H1 (cell line): ENCODE results near the gene STKLD1. TPM values are rescaled to one million over a fixed set of nuclear protein-coding genes. Genes with fewer than 3 reads are reported as not detected.

ENCODE experiments used
- CTCF ChIA-PET: fragments of 300-600 bp; sonication (Branson Sonifier 250); formaldehyde crosslinking; loops from one replicate; lab custom pipeline; 2021; ENCODE audit not compliant: partially characterized antibody; lab: Charles Lee
- POLR2A ChIA-PET: fragments of 300-600 bp; sonication (Branson Sonifier 250); formaldehyde crosslinking; loops from one replicate; lab custom pipeline; 2021; ENCODE audit warnings: inconsistent platforms; ENCODE audit not compliant: partially characterized antibody; lab: Charles Lee
- DNase-seq, 2 experiments: peaks; one replicate each; pipeline versions ENCODE4 v3.0.0 to v3.0.0-alpha.2; 2010 to 2022; ENCODE audit warnings: low spot score in 2 of 2, low read depth in 1 of 2, mixed read lengths in 1 of 2
- FAIRE-seq: peaks from 2 replicates; lab custom pipeline; 2011; peaks lifted over from hg19 to GRCh38; lab: Jason Lieb, UNC
- H2AFZ ChIP-seq: 2 replicates; pipeline ENCODE4 v1.8.1; 2012; ENCODE audit warnings: low read length, inconsistent platforms
- H2AK5ac ChIP-seq: 2 replicates; pipeline ENCODE4 v1.6.1; 2013; ENCODE audit warnings: low read depth, low read length
- H2BK120ac ChIP-seq: replicated peaks from 2 replicates; pipeline ENCODE3; 2013; ENCODE audit warnings: low read depth, low read length, inconsistent platforms
- H2BK12ac ChIP-seq: 2 replicates; pipeline ENCODE4 v1.6.1; 2013; ENCODE audit warnings: low read depth, low read length
- H2BK15ac ChIP-seq: 2 replicates; pipeline ENCODE4 v1.6.1; 2013; ENCODE audit warnings: low read length
- H2BK20ac ChIP-seq: 2 replicates; pipeline ENCODE4 v1.6.1; 2013; ENCODE audit warnings: low read length
- H2BK5ac ChIP-seq: 2 replicates; pipeline ENCODE4 v1.6.1; 2013; ENCODE audit warnings: low read depth, low read length
- H3K14ac ChIP-seq: 2 replicates; pipeline ENCODE4 v1.6.1; 2013; ENCODE audit warnings: inconsistent platforms; ENCODE audit not compliant: insufficient read length
- H3K18ac ChIP-seq: 2 replicates; pipeline ENCODE4 v1.6.1; 2013; ENCODE audit warnings: low read length; ENCODE audit errors: extremely low read depth
- H3K23ac ChIP-seq: 2 replicates; pipeline ENCODE4 v1.6.1; 2013; ENCODE audit warnings: inconsistent platforms; ENCODE audit not compliant: insufficient read length
- H3K23me2 ChIP-seq: 2 replicates; pipeline ENCODE4 v1.6.1; 2013; ENCODE audit warnings: low read depth, low read length
- H3K27ac ChIP-seq: 2 replicates; pipeline ENCODE4 v1.6.1; 2011; ENCODE audit warnings: low read depth, low read length, inconsistent platforms
- H3K27me3 ChIP-seq, 4 experiments: replicated peaks in 1 of 4; 1 replicate in 1 of 4; 2 replicates in 3 of 4; pipeline versions ENCODE4 v1.6.1 to v1.8.1; 2011 to 2013; ENCODE audit warnings: low read length in 3 of 4, mild to moderate bottlenecking in 3 of 4, inconsistent platforms in 2 of 4, mixed read lengths in 2 of 4, moderate library complexity in 1 of 4; ENCODE audit not compliant: control insufficient read depth in 3 of 4, insufficient read depth in 3 of 4; ENCODE audit errors: extremely low read depth in 1 of 4
- H3K36me3 ChIP-seq, 4 experiments: 2 replicates each; pipeline versions ENCODE4 v1.6.1 to v1.8.1; 2011 to 2013; ENCODE audit warnings: mild to moderate bottlenecking in 4 of 4, low read length in 3 of 4, moderate library complexity in 2 of 4, control low read depth in 1 of 4, inconsistent platforms in 1 of 4; ENCODE audit not compliant: insufficient read depth in 4 of 4, control insufficient read depth in 2 of 4
- H3K4ac ChIP-seq: replicated peaks from 2 replicates; pipeline ENCODE3; 2013; ENCODE audit warnings: low read length, low read depth, mixed read lengths, inconsistent platforms; ENCODE audit not compliant: insufficient read length
- H3K4me1 ChIP-seq, 4 experiments: replicated peaks in 1 of 4; 1 replicate in 1 of 4; 2 replicates in 3 of 4; pipeline versions ENCODE4 v1.6.1 to v1.8.1; 2011 to 2013; ENCODE audit warnings: low read length in 3 of 4, inconsistent platforms in 2 of 4, mixed read lengths in 1 of 4; ENCODE audit not compliant: insufficient read depth in 4 of 4, control insufficient read depth in 3 of 4
- H3K4me2 ChIP-seq, 2 experiments: 2 replicates each; pipeline versions ENCODE4 v1.6.1 to v1.8.1; 2011 to 2013; ENCODE audit warnings: low read depth in 2 of 2, low read length in 2 of 2, control low read depth in 1 of 2, inconsistent platforms in 1 of 2, mild to moderate bottlenecking in 1 of 2; ENCODE audit not compliant: insufficient read depth in 1 of 2
- H3K4me3 ChIP-seq, 4 experiments: fragments of 200-600, 300-600 bp in 1 of 4; sonication (generic), shearing (Covaris generic), sonication (Bioruptor Twin) in 1 of 4; 2 replicates each; pipeline versions ENCODE4 v1.5.1 to v1.8.1; 2011 to 2016; ENCODE audit warnings: low read length in 4 of 4, low read depth in 3 of 4, control low read depth in 2 of 4, inconsistent platforms in 2 of 4, mild to moderate bottlenecking in 2 of 4, mixed read lengths in 1 of 4, moderate library complexity in 1 of 4; ENCODE audit not compliant: insufficient read depth in 2 of 4; ENCODE audit errors: extremely low read depth in 1 of 4
- H3K56ac ChIP-seq: replicated peaks from 2 replicates; pipeline ENCODE3; 2013; ENCODE audit warnings: low read depth, mild to moderate bottlenecking, mixed read lengths, low read length, inconsistent platforms; ENCODE audit not compliant: insufficient read length
- H3K79me1 ChIP-seq: 2 replicates; pipeline ENCODE4 v1.6.1; 2013; ENCODE audit warnings: low read depth, low read length, control low read depth
- H3K79me2 ChIP-seq, 2 experiments: 2 replicates each; pipeline versions ENCODE4 v1.6.1 to v1.8.1; 2012 to 2013; ENCODE audit warnings: low read length in 2 of 2, mild to moderate bottlenecking in 2 of 2, inconsistent platforms in 1 of 2; ENCODE audit not compliant: insufficient read depth in 2 of 2, control insufficient read depth in 1 of 2
- H3K9ac ChIP-seq, 4 experiments: replicated peaks in 1 of 4; 1 replicate in 1 of 4; 2 replicates in 3 of 4; pipeline versions ENCODE4 v1.6.1 to v1.8.1; 2011 to 2013; ENCODE audit warnings: low read depth in 3 of 4, low read length in 3 of 4, control low read depth in 2 of 4, mild to moderate bottlenecking in 2 of 4, moderate library complexity in 2 of 4, inconsistent platforms in 1 of 4; ENCODE audit errors: extremely low read depth in 1 of 4
- H3K9me3 ChIP-seq, 2 experiments: 2 replicates each; pipeline versions ENCODE4 v1.6.1 to v1.8.1; 2012 to 2013; ENCODE audit warnings: mild to moderate bottlenecking in 2 of 2, moderate library complexity in 2 of 2, control low read depth in 1 of 2, inconsistent platforms in 1 of 2, low read depth in 1 of 2, low read length in 1 of 2, mixed read lengths in 1 of 2; ENCODE audit not compliant: insufficient read depth in 2 of 2
- H4K20me1 ChIP-seq, 2 experiments: replicated peaks in 1 of 2; 2 replicates each; pipeline versions ENCODE3 to v1.8.1; 2011 to 2013; ENCODE audit warnings: inconsistent platforms in 2 of 2, low read length in 2 of 2, mild to moderate bottlenecking in 1 of 2; ENCODE audit not compliant: insufficient read depth in 2 of 2, control insufficient read depth in 1 of 2
- H4K5ac ChIP-seq: 2 replicates; pipeline ENCODE4 v1.6.1; 2013; ENCODE audit warnings: low read length, low read depth, mixed read lengths, inconsistent platforms; ENCODE audit not compliant: insufficient read length
- H4K8ac ChIP-seq: 2 replicates; pipeline ENCODE4 v1.8.0; 2013; ENCODE audit warnings: mild to moderate bottlenecking, moderate library complexity, low read length, inconsistent platforms; ENCODE audit not compliant: insufficient read depth; ENCODE audit errors: extremely low read depth
- H4K91ac ChIP-seq: replicated peaks from 2 replicates; pipeline ENCODE3; 2013; ENCODE audit warnings: low read length, mixed read lengths, inconsistent platforms; ENCODE audit not compliant: insufficient read length
- ASH2L ChIP-seq: fragments of 200-600, 300-600 bp; sonication (generic); IDR thresholded peaks from one replicate; pipeline ENCODE4 v1.7.1; 2017; ENCODE audit warnings: low read length
- BACH1 ChIP-seq: IDR thresholded peaks from 2 replicates; pipeline ENCODE4 v1.6.1; 2012; ENCODE audit warnings: low read length, improper control_type of control experiment
- BCL11A ChIP-seq, 2 experiments: IDR thresholded peaks; one replicate each; pipeline ENCODE4 v1.6.1; 2011; ENCODE audit warnings: low read depth in 2 of 2, low read length in 2 of 2, mild to moderate bottlenecking in 2 of 2
- CHD1 ChIP-seq: IDR thresholded peaks from 2 replicates; pipeline ENCODE4 v1.6.1; 2012; ENCODE audit warnings: low read depth, low read length, improper control_type of control experiment
- HDAC6 ChIP-seq: IDR thresholded peaks from one replicate; pipeline ENCODE4 v1.7.1; 2012; ENCODE audit warnings: low read depth, mild to moderate bottlenecking, inconsistent platforms, low read length, moderate library complexity
- NANOG ChIP-seq: IDR thresholded peaks from 2 replicates; pipeline ENCODE4 v1.6.1; 2011; ENCODE audit warnings: low read length, low read depth, mild to moderate bottlenecking, inconsistent platforms; ENCODE audit not compliant: insufficient read depth, poor library complexity, severe bottlenecking
- RAD21 ChIP-seq, 2 experiments: IDR thresholded peaks in 1 of 2; conservative IDR thresholded peaks in 1 of 2; 2 replicates each; pipeline ENCODE4 v1.6.1; 2011; ENCODE audit warnings: low read depth in 2 of 2, low read length in 2 of 2, improper control_type of control experiment in 1 of 2, inconsistent platforms in 1 of 2, mild to moderate bottlenecking in 1 of 2, moderate library complexity in 1 of 2
- SIN3A ChIP-seq, 2 experiments: IDR thresholded peaks in 1 of 2; conservative IDR thresholded peaks in 1 of 2; 2 replicates each; pipeline ENCODE4 v1.6.1; 2011 to 2012; ENCODE audit warnings: low read length in 2 of 2, improper control_type of control experiment in 1 of 2, low read depth in 1 of 2, mild to moderate bottlenecking in 1 of 2
- SP1 ChIP-seq: IDR thresholded peaks from 2 replicates; pipeline ENCODE4 v1.6.1; 2011; ENCODE audit warnings: low read depth, low read length
- SP4 ChIP-seq: IDR thresholded peaks from 2 replicates; pipeline ENCODE4 v1.6.1; 2012; ENCODE audit warnings: low read length, inconsistent platforms
- SRF ChIP-seq: IDR thresholded peaks from 2 replicates; pipeline ENCODE4 v1.6.1; 2011; ENCODE audit warnings: mild to moderate bottlenecking, low read depth, low read length, moderate library complexity
- WGBS, 2 experiments: shearing (Covaris generic) in 1 of 2; methylation state at CpG; one replicate each; pipeline versions ENCODE4 v1.1.6 to v1.1.7; 2013 to 2015; ENCODE audit warnings: low lambda C conversion rate in 2 of 2, mixed read lengths in 2 of 2, inconsistent platforms in 1 of 2, low coverage in 1 of 2, missing lambda C conversion rate in 1 of 2; ENCODE audit not compliant: insufficient replicate concordance in 2 of 2, insufficient coverage in 1 of 2, insufficient read length in 1 of 2; ENCODE audit errors: extremely low coverage in 1 of 2, missing lambda C conversion rate in 1 of 2; 5-methylcytosine and 5-hydroxymethylcytosine counted together
- polyA plus RNA-seq, 7 experiments: library from polyadenylated mRNA; depleted of rRNA in 3 of 7; stranded (reverse) in 5 of 7; unstranded in 2 of 7; fragments of >200 nt in 5 of 7; fragments of 200-250 nt in 2 of 7; gene quantifications; 1 replicate in 5 of 7; 2 replicates in 1 of 7; 4 replicates in 1 of 7; pipeline versions ENCODE4 v1.2.1 to v1.2.3, GENCODE V29; 2011 to 2013; ENCODE audit warnings: missing spikeins in 2 of 7, mixed read lengths in 2 of 7
- total RNA-seq: library from RNA; stranded (reverse); fragmentation: NEBNext Ultra II Directional; extraction: Animal tissue kit (Norgen Biotek cat#: 25700); gene quantifications from 2 replicates; pipeline ENCODE4 v1.2.1, GENCODE V29; 2021
- TF ChIP-seq, protein P1 (sequence below): IDR thresholded peaks from 2 replicates; pipeline ENCODE4 v1.6.1; 2011; ENCODE audit warnings: low read depth, mild to moderate bottlenecking, low read length; ENCODE audit not compliant: insufficient read depth

STKLD1 gene
- total and polyA plus RNA-seq, 2 of the 8 experiments (the other 6 are each of a cell fraction or from before 2014, with no cell fraction given), result 0.26 TPM; not detected in 1

DNA sequence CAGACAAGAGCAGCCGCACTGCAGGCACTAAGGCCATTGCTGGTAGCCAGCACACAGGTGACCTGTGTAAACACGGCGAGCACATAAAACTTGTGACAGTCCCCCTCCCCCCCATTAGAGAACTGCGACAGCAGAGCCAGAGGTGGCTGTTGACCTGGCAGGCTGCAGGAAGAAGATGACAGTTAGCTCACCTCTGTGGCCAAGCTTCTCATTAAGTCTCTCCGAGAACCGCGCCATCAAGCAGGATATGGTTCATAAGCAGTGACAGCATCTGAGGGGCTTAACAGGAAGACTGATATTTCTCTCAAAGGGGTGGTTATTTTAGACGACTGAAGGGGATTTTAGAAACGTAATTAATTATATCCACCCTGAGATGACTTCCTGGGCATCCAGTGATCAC is 5.5 kb upstream of the STKLD1 start:
- no peak overlapping the region for H2AK5ac ChIP-seq
- H3K23me2 ChIP-seq, result peaks cover 4% of the 10 kb centered on the region; the same call in 1 of the 2 replicates
- H2BK120ac ChIP-seq, result no peak overlapping the region
- no peak overlapping the region for H2BK15ac ChIP-seq
- no peak overlapping the region for H3K4me2 ChIP-seq
- no peak overlapping the region for H2BK5ac ChIP-seq
- CTCF ChIA-PET, result interaction anchor here (1.0 to 10.1 kb wide), 6 partner anchors 13 to 104 kb away, joined by 3 to 90 read pairs (median 4); partner anchors contain the start of genes SURF1 and SURF2
- no peak overlapping the region for H2BK20ac ChIP-seq
- H3K79me2 ChIP-seq, result peaks cover 23 to 90% of the 10 kb centered on the region in 2 experiments
- H3K4me1 ChIP-seq, result no peaks in the 10 kb centered on the region; a peak in 1 of 7 replicates
- no peak overlapping the region for H3K18ac ChIP-seq
- WGBS, 2 experiments, result 91% methylated on average over 9 of the region's 9 CpGs; no CpG with 5 or more reads in 1 of the 2 experiments
- POLR2A ChIA-PET, result interaction anchor here (1.1 to 19.9 kb wide), 5 partner anchors 8 to 48 kb away, joined by 3 to 461 read pairs (median 5); partner anchors contain the start of genes MED22, REXO4, RPL7A and SURF1
- H3K27me3 ChIP-seq, result no peaks in the 10 kb centered on the region
- no peak overlapping the region for H3K9ac ChIP-seq
- no peak overlapping the region for H3K27ac ChIP-seq
- no peak overlapping the region for H4K5ac ChIP-seq
- H2BK12ac ChIP-seq, result no peak overlapping the region
- H3K79me1 ChIP-seq, result peaks cover 38% of the 10 kb centered on the region
- H2AFZ ChIP-seq, result no peak overlapping the region
- peaks cover 5 to 23% (median 19%) of the 10 kb centered on the region in 4 experiments; a peak in 6 of 8 replicates for H3K36me3 ChIP-seq
- no peak overlapping the region for H3K23ac ChIP-seq
- no peak overlapping the region for H4K91ac ChIP-seq
- H4K20me1 ChIP-seq, result peaks cover 44 to 67% of the 10 kb centered on the region in 2 experiments
- DNase-seq, result no peak
- no peaks in the 10 kb centered on the region for H3K9me3 ChIP-seq
- H3K4ac ChIP-seq, result no peak overlapping the region
- TF ChIP-seq CHD1, result no peak
- TF ChIP-seq NANOG, result no peak
- TF ChIP-seq HDAC6, result no peak
- no peak for TF ChIP-seq SP1
- TF ChIP-seq ASH2L, result no peak
- no peak for TF ChIP-seq SRF
- TF ChIP-seq, protein P1, sequence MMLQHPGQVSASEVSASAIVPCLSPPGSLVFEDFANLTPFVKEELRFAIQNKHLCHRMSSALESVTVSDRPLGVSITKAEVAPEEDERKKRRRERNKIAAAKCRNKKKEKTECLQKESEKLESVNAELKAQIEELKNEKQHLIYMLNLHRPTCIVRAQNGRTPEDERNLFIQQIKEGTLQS, result no peak
- no peak for TF ChIP-seq SP4
- no peak for TF ChIP-seq SIN3A (conservative IDR thresholded peaks at IDR 0.05 in 1 of 2, IDR thresholded peaks at IDR 0.05 in 1 of 2; ENCODE audit: low read depth in 1 of 2, low read length in 2 of 2)
- no peak for TF ChIP-seq BCL11A (IDR thresholded peaks at IDR 0.05; ENCODE audit: low read depth in 2 of 2, low read length in 2 of 2)
- no peak for TF ChIP-seq BACH1
- no peak for TF ChIP-seq RAD21 (IDR thresholded peaks at IDR 0.05 in 1 of 2, conservative IDR thresholded peaks at IDR 0.05 in 1 of 2; ENCODE audit: low read depth in 2 of 2, low read length in 2 of 2)
- H3K14ac ChIP-seq, result no peak overlapping the region
- H3K4me3 ChIP-seq, result no peak overlapping the region
- FAIRE-seq, result no peak
- no peak overlapping the region for H3K56ac ChIP-seq
- no peak overlapping the region for H4K8ac ChIP-seq
